Activated CD4-positive, alpha-beta T cell treated with anti-CD3 and anti-CD28 coated beads for 36 hours (primary cell): Measurements from ENCODE around the gene PAX8. TPM values are rescaled to one million over a fixed set of nuclear protein-coding genes. Genes with fewer than 3 reads are reported as not detected.
A peak's percentile ranks its signal among the peaks of the same experiment; 100 is the strongest.

ENCODE experiments used
- ATAC-seq: fragments of 200-7000 bp; cut with Tn5 transposase; one replicate; pipeline ENCODE4 v1.10.0; 2021; ENCODE audit warnings: mild to moderate bottlenecking, moderate library complexity
- CTCF ChIA-PET: fragments of 350-600 bp; sonication (Branson Sonifier 250); formaldehyde crosslinking; loops from one replicate; lab custom pipeline; 2021; ENCODE audit warnings: antibody characterized with exemption; lab: Charles Lee
- POLR2A ChIA-PET: fragments of 350-600 bp; sonication (Branson Sonifier 250); formaldehyde crosslinking; loops from one replicate; lab custom pipeline; 2021; ENCODE audit warnings: antibody characterized with exemption, inconsistent platforms; lab: Charles Lee
- DNase-seq: peaks from one replicate; pipeline ENCODE4 v3.0.0-alpha.2; 2020
- H3K27ac Mint-ChIP-seq: one replicate; pipeline ENCODE4 v1.8.0; 2021; ENCODE audit warnings: mixed read lengths
- H3K27me3 Mint-ChIP-seq: one replicate; pipeline ENCODE4 v1.8.0; 2021; ENCODE audit warnings: mixed read lengths
- H3K36me3 Mint-ChIP-seq: one replicate; pipeline ENCODE4 v1.8.0; 2021; ENCODE audit warnings: low read depth, mixed read lengths
- H3K4me1 Mint-ChIP-seq: one replicate; pipeline ENCODE4 v1.8.0; 2021; ENCODE audit warnings: mixed read lengths
- H3K4me3 Mint-ChIP-seq: one replicate; pipeline ENCODE4 v1.8.0; 2021; ENCODE audit warnings: mild to moderate bottlenecking, moderate library complexity, mixed read lengths
- H3K9me3 Mint-ChIP-seq: one replicate; pipeline ENCODE4 v1.8.0; 2021; ENCODE audit warnings: low read depth, mixed read lengths
- intact Hi-C, 2 experiments: fragments of 100-400 bp; cut with DNase I in 1 of 2; cut with micrococcal nuclease in 1 of 2; formaldehyde crosslinking; loops; one replicate each; pipeline versions ENCODE4 v1.14.2 to v1.15.1; 2022 to 2024; cut with DNase I, micrococcal nuclease
- total RNA-seq, 2 experiments: library from RNA; stranded (reverse); gene quantifications; one replicate each; pipeline ENCODE4 v1.2.3, GENCODE V29; 2021

The PAX8 gene
- total RNA-seq, 2 experiments from 2014 or later, result 1.4 to 2.1 TPM

- Mint-ChIP-seq H3K4me3 (no peak overlapping the region), H3K9me3 (no peaks in the 10 kb centered on the region), H3K27ac (no peak overlapping the region), H3K27me3 (no peaks in the 10 kb centered on the region), H3K4me1 (peaks cover 21% of the 10 kb centered on the region), H3K36me3 (no peaks in the 10 kb centered on the region)
- ChIA-PET POLR2A (no interaction called here), CTCF (interaction anchor here (0.6 to 5.8 kb wide), 13 partner anchors 9 to 991 kb away, joined by 3 to 38 read pairs (median 4); no protein-coding TSS in a partner anchor)
- intact Hi-C loops, result no loop called here
- DNase-seq, result no peak
- no peak for ATAC-seq
These were observed 32.1 kb downstream of the PAX8 start for GRCh38 chr2:113246606-113247005.

GRCh38 chr2:113245276-113245711 is 33.4 kb downstream of the PAX8 start:
- no peak overlapping the region for H3K4me3 Mint-ChIP-seq
- CTCF ChIA-PET, result interaction anchor here (0.8 to 5.8 kb wide), 8 partner anchors 11 to 145 kb away, joined by 3 to 38 read pairs (median 4); no protein-coding TSS in a partner anchor
- no peaks in the 10 kb centered on the region for H3K27me3 Mint-ChIP-seq
- ATAC-seq (no peak), DNase-seq (no peak)
- H3K27ac Mint-ChIP-seq, result no peak overlapping the region
- POLR2A ChIA-PET, result no interaction called here
- H3K36me3 Mint-ChIP-seq, result no peaks in the 10 kb centered on the region
- H3K4me1 Mint-ChIP-seq, result peaks cover 19% of the 10 kb centered on the region
- intact Hi-C loops, result no loop called here
- H3K9me3 Mint-ChIP-seq, result no peaks in the 10 kb centered on the region

GRCh38 chr2:113242327-113242726 is 36.4 kb downstream of the PAX8 start:
- POLR2A ChIA-PET, result no interaction called here

GRCh38 chr2:113240915-113241911 is 37.5 kb downstream of the PAX8 start:
- H3K27ac Mint-ChIP-seq, result peak overlapping the region; percentile 79
- intact Hi-C loops, result loop anchor here (2.0 to 5.0 kb wide), 2 partner anchors 104 to 159 kb away; no protein-coding TSS in a partner anchor
- H3K27me3 Mint-ChIP-seq, result no peaks in the 10 kb centered on the region
- H3K36me3 Mint-ChIP-seq, result peaks cover 7% of the 10 kb centered on the region
- ChIA-PET CTCF (interaction anchor here (0.7 to 2.2 kb wide), 8 partner anchors 8 to 161 kb away, joined by 3 to 12 read pairs (median 4); no protein-coding TSS in a partner anchor), POLR2A (no interaction called here)
- H3K9me3 Mint-ChIP-seq, result no peaks in the 10 kb centered on the region
- no peak overlapping the region for H3K4me3 Mint-ChIP-seq
- H3K4me1 Mint-ChIP-seq, result peaks cover 23% of the 10 kb centered on the region
- DNase-seq (peak; percentile 78), ATAC-seq (peak; percentile 97)

More at GRCh38 chr2:113242327-113242726, 36.4 kb downstream of the PAX8 start:
- ATAC-seq (no peak), DNase-seq (no peak)
- no peak overlapping the region for H3K4me3 Mint-ChIP-seq
- H3K27me3 Mint-ChIP-seq, result no peaks in the 10 kb centered on the region
- H3K4me1 Mint-ChIP-seq, result peaks cover 18% of the 10 kb centered on the region
- intact Hi-C loops, result loop anchor here in 1 of 2 experiments (5.0 kb wide), 1 partner anchor 160 kb away; no protein-coding TSS in a partner anchor
- no peak overlapping the region for H3K27ac Mint-ChIP-seq
- H3K9me3 Mint-ChIP-seq, result no peaks in the 10 kb centered on the region
- H3K36me3 Mint-ChIP-seq, result peaks cover 5% of the 10 kb centered on the region
- CTCF ChIA-PET, result interaction anchor here (0.6 kb wide), 1 partner anchor 107 kb away, joined by 3 read pairs; no protein-coding TSS in a partner anchor

- H3K27me3 Mint-ChIP-seq, result no peaks in the 10 kb centered on the region
- no peaks in the 10 kb centered on the region for H3K9me3 Mint-ChIP-seq
- H3K27ac Mint-ChIP-seq, result peak overlapping the region; percentile 79
- no peak overlapping the region for H3K4me3 Mint-ChIP-seq
- ChIA-PET CTCF (interaction anchor here (0.7 to 2.2 kb wide), 9 partner anchors 9 to 161 kb away, joined by 3 to 12 read pairs (median 4); no protein-coding TSS in a partner anchor), POLR2A (no interaction called here)
- DNase-seq (peak; percentile 31), ATAC-seq (peak; percentile 64)
- intact Hi-C loops, result loop anchor here (2.0 to 5.0 kb wide), 2 partner anchors 104 to 158 kb away; no protein-coding TSS in a partner anchor
- peaks cover 7% of the 10 kb centered on the region for H3K36me3 Mint-ChIP-seq
- peaks cover 23% of the 10 kb centered on the region for H3K4me1 Mint-ChIP-seq
These were observed 38.4 kb downstream of the PAX8 start for GRCh38 chr2:113240150-113240914.

GRCh38 chr2:113238871-113239839 is 39.6 kb downstream of the PAX8 start:
- Mint-ChIP-seq H3K9me3 (no peaks in the 10 kb centered on the region), H3K27me3 (no peaks in the 10 kb centered on the region), H3K27ac (no peak overlapping the region), H3K4me3 (no peak overlapping the region), H3K36me3 (peaks cover 7% of the 10 kb centered on the region), H3K4me1 (peaks cover 26% of the 10 kb centered on the region)
- intact Hi-C loops, result no loop called here
- POLR2A ChIA-PET, result interaction anchor here (0.6 kb wide), 1 partner anchor 21 kb away, joined by 3 read pairs; no protein-coding TSS in a partner anchor
- CTCF ChIA-PET, result interaction anchor here (1.1 to 2.1 kb wide), 6 partner anchors 10 to 159 kb away, joined by 3 to 12 read pairs (median 5); no protein-coding TSS in a partner anchor
- no peak for DNase-seq
- no peak for ATAC-seq

- peak overlapping the region; percentile 53 for H3K27ac Mint-ChIP-seq
- peaks cover 26% of the 10 kb centered on the region for H3K4me1 Mint-ChIP-seq
- H3K4me3 Mint-ChIP-seq, result no peak overlapping the region
- H3K9me3 Mint-ChIP-seq, result no peaks in the 10 kb centered on the region
- DNase-seq, result no peak
- no peak for ATAC-seq
- intact Hi-C loops, result no loop called here
- POLR2A ChIA-PET, result no interaction called here
- peaks cover 7% of the 10 kb centered on the region for H3K36me3 Mint-ChIP-seq
- H3K27me3 Mint-ChIP-seq, result no peaks in the 10 kb centered on the region
- CTCF ChIA-PET, result interaction anchor here (0.9 to 2.1 kb wide), 6 partner anchors 10 to 158 kb away, joined by 3 to 10 read pairs (median 4); no protein-coding TSS in a partner anchor
These were observed 41.0 kb downstream of the PAX8 start for GRCh38 chr2:113237604-113238160.

GRCh38 chr2:113236367-113237159 is 42.2 kb downstream of the PAX8 start:
- DNase-seq (no peak), ATAC-seq (no peak)
- CTCF ChIA-PET, result interaction anchor here (0.6 to 1.5 kb wide), 3 partner anchors 11 to 102 kb away, joined by 3 to 5 read pairs (median 3); no protein-coding TSS in a partner anchor
- intact Hi-C loops, result no loop called here
- Mint-ChIP-seq H3K4me3 (peak overlapping the region; percentile 45), H3K4me1 (peaks cover 25% of the 10 kb centered on the region), H3K27me3 (no peaks in the 10 kb centered on the region), H3K9me3 (no peaks in the 10 kb centered on the region), H3K27ac (no peak overlapping the region), H3K36me3 (peaks cover 7% of the 10 kb centered on the region)
- POLR2A ChIA-PET, result no interaction called here
